Heart right ventricle (tissue), 16 donors: Measurements from ENCODE around the gene NELFB. TPM values are rescaled to one million over a fixed set of nuclear protein-coding genes. Genes with fewer than 3 reads are reported as not detected.

ENCODE experiments used
- ATAC-seq, 8 donors: fragments of 200-7000 bp; cut with Tn5 transposase; one replicate each; pipeline ENCODE4 v1.9.1; 2020; ENCODE audit warnings: mild to moderate bottlenecking in 8 of 8, moderate library complexity in 8 of 8, moderate number of reproducible peaks in 1 of 8
- DNase-seq, 2 donors: peaks; one replicate each; pipeline ENCODE4 v3.0.0-alpha.2; 2020
- H3K27ac ChIP-seq, 10 donors: fragments of 200-600 bp; sonication (generic) in 2 of 10; one replicate each; pipeline versions ENCODE4 v1.5.0 to v1.8.0; 2020 to 2022; ENCODE audit warnings: mild to moderate bottlenecking in 3 of 10
- H3K27me3 ChIP-seq, 7 donors: fragments of 200-600 bp; one replicate each; pipeline ENCODE4 v1.8.0; 2021 to 2022; ENCODE audit warnings: mild to moderate bottlenecking in 2 of 7
- H3K36me3 ChIP-seq, 9 donors: fragments of 200-600 bp; sonication (generic) in 1 of 9; one replicate each; pipeline versions ENCODE4 v1.5.0 to v1.8.0; 2020 to 2022; ENCODE audit warnings: mild to moderate bottlenecking in 2 of 9
- H3K4me1 ChIP-seq, 9 donors: fragments of 200-600 bp; sonication (generic) in 1 of 9; one replicate each; pipeline versions ENCODE4 v1.5.0 to v1.8.0; 2020 to 2022; ENCODE audit warnings: mild to moderate bottlenecking in 4 of 9
- H3K4me3 ChIP-seq, 10 donors: fragments of 200-600 bp; sonication (generic) in 2 of 10; one replicate each; pipeline versions ENCODE4 v1.5.0 to v1.8.0; 2020 to 2022; ENCODE audit warnings: mild to moderate bottlenecking in 7 of 10, moderate library complexity in 2 of 10
- H3K9me3 ChIP-seq, 11 donors: fragments of 200-600 bp in 10 of 11; sonication (generic) in 2 of 11; one replicate each; pipeline versions ENCODE4 v1.5.0 to v1.8.0; 2013 to 2022; ENCODE audit warnings: mild to moderate bottlenecking in 2 of 11, control low read depth in 1 of 11, moderate library complexity in 1 of 11
- WGBS, 2 donors: extraction: QIAGEN DNeasy Blood & Tissue Kit; methylation state at CpG; one replicate each; pipeline ENCODE4 v1.1.7; 2013; ENCODE audit warnings: inconsistent platforms in 1 of 2; 5-methylcytosine and 5-hydroxymethylcytosine counted together
- intact Hi-C, 10 donors: fragments of 100-400 bp; cut with DNase I; formaldehyde crosslinking; loops; one replicate each; pipeline versions ENCODE4 v1.11.1 to v1.14.2; 2022
- polyA plus RNA-seq, 2 donors: library from polyadenylated mRNA; stranded (reverse); fragments of 200-250 nt; gene quantifications; one replicate each; pipeline ENCODE4 v1.2.3, GENCODE V29; 2013
- total RNA-seq, 10 donors: library from RNA; stranded (reverse); fragmentation: NEBNext Ultra II Directional in 3 of 10; extraction: Animal tissue kit (Norgen Biotek cat#: 25700) in 3 of 10; gene quantifications; one replicate each; pipeline versions ENCODE4 v1.2.1 to v1.2.4, GENCODE V29; 2021 to 2023
- TF ChIP-seq, protein P1 (sequence below), 9 donors: fragments of 200-600 bp; sonication (generic) in 2 of 9; IDR thresholded peaks; one replicate each; pipeline versions ENCODE4 v1.5.0 to v1.8.0; 2021 to 2022; ENCODE audit warnings: antibody characterized with exemption in 9 of 9, mild to moderate bottlenecking in 5 of 9, moderate library complexity in 1 of 9
- donor health status: Arrhythmogenic right ventricular cardiomyopathy.
- donor health status: ischemic (EF 13 %, LVEDD 7.1; RV severe dilation, severe dysfunction).
- donor health status: healthy with polysubstance abuse.
- donor health status: DM: no; HTN: yes; CAD: no.
- donor health status: DM: no; HTN: no; CAD: no.
- donor health status: ischemic (EF 25% LVEDD 6.9; RV normal size, moderate dysfunction).
- donor health status: ischemic (EF 25% LVEDD 5.7; RV mildly dilated, moderate dysfunction).
- donor health status: healthy.
- donor health status: DM: yes; HTN: yes; CAD: no.
- donor health status: Ischemic cardiomyopathy.
- donor health status: ischemic (EF 35%, LVEDD 5.7; RV mildly dilated, moderate dysfunction).
- donor health status: nonischemic (EF 11% LVEDD 7.7; RV severe dilation, severe dysfunction).
- donor health status: DM: yes; HTN: yes; CAD: no.
- donor health status: PGD.
- donor health status: ischemic (EF 29% LVEDD 5.4; RV normal size, mild dysfunction).
- donor health status: nonischemic (EF 23%, LVEDD 6.1; RV moderate dilation, normal function).

The NELFB gene
- total and polyA plus RNA-seq, 12 donors: 31.5 to 52.9 (median 39.2) TPM

GRCh38 chr9:137276473-137277328, 21.6 kb downstream of the NELFB start:
- DNase-seq (peak; percentile 89 to 94), ATAC-seq (peak; percentile 69 to 92 (median 82))
- Histone ChIP-seq H3K9me3 (no peaks in the 10 kb centered on the region), H3K4me1 (peaks cover 32 to 85% (median 66%) of the 10 kb centered on the region in 9 donors), H3K4me3 (peak overlapping the region; percentile 37 to 70 (median 60)), H3K36me3 (peaks cover 8 to 51% (median 21%) of the 10 kb centered on the region in 9 donors), H3K27ac (peak overlapping the region; percentile 91 to 100 (median 98)), H3K27me3 (no peaks in the 10 kb centered on the region)
- intact Hi-C loops: no loop called here
- TF ChIP-seq, protein P1, sequence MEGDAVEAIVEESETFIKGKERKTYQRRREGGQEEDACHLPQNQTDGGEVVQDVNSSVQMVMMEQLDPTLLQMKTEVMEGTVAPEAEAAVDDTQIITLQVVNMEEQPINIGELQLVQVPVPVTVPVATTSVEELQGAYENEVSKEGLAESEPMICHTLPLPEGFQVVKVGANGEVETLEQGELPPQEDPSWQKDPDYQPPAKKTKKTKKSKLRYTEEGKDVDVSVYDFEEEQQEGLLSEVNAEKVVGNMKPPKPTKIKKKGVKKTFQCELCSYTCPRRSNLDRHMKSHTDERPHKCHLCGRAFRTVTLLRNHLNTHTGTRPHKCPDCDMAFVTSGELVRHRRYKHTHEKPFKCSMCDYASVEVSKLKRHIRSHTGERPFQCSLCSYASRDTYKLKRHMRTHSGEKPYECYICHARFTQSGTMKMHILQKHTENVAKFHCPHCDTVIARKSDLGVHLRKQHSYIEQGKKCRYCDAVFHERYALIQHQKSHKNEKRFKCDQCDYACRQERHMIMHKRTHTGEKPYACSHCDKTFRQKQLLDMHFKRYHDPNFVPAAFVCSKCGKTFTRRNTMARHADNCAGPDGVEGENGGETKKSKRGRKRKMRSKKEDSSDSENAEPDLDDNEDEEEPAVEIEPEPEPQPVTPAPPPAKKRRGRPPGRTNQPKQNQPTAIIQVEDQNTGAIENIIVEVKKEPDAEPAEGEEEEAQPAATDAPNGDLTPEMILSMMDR (IDR thresholded peaks at IDR 0.05): no peak
- 26 to 27% methylated on average over 30 of the region's 30 CpGs for WGBS, 2 donors

DNA sequence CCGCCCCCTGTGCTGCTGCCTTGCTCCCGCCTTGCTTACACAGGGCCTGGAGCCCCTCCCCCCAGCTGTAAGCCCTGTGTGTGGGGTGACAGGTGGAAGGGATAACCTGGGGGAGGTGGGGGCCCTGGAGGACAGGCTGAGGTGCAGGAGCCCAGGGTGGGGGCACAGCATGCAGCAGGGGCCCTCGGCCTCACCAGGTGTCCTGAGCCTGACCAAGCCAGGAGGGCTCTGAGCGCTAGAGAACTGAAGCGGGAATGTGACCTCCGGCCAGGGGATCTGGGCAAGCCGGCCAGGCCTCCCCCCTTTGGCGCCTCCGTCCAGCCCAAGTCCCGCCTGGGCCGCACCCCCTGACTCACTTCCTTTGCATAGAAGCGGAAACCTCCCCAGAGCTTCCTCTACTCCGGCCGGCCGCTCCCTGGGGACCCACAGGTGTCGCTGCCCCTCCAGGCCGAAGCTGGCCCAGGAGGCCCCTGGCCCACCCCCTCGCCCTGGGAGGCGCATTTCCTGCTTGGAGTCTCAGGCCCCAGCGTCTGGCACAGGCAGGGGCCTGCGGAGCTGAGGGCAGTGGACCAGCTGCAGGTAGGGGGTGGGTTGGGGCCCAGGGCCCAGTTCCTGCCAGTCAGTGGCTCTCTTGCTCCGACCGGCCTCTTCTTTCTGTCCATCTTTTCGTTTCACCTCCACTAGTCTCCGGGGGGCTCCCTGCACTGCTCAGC, 22.4 kb downstream of the NELFB start, which contains the start of gene TOR4A:
TSS of gene TOR4A (plus strand) at position 398 of the 713 bp plus-strand sequence. CDS start 964 bp downstream, outside the sequence.
- TF ChIP-seq, protein P1 (IDR thresholded peaks at IDR 0.05): peak in 5 of 9 donors; percentile 26 to 50 (median 38)

GRCh38 chr9:137278061-137278701, 23.1 kb downstream of the NELFB start:
- 2 to 8% methylated on average over 54 of the region's 54 CpGs for WGBS, 2 donors
- H3K4me1 ChIP-seq: peaks cover 30 to 82% (median 57%) of the 10 kb centered on the region in 9 donors
- H3K27me3 ChIP-seq: no peaks in the 10 kb centered on the region

More for the DNA sequence above, 22.4 kb downstream of the NELFB start, which contains the start of gene TOR4A:
- peak; percentile 90 to 95 for DNase-seq
- H3K4me1 ChIP-seq: peaks cover 30 to 80% (median 58%) of the 10 kb centered on the region in 9 donors
- intact Hi-C loops: no loop called here
- 1 to 5% methylated on average over 25 of the region's 25 CpGs for WGBS, 2 donors
- peaks cover 3 to 51% (median 14%) of the 10 kb centered on the region in 9 donors for H3K36me3 ChIP-seq
- no peaks in the 10 kb centered on the region for H3K27me3 ChIP-seq
- peak within 1 kb of the TSS; percentile 91 to 100 (median 98) for H3K27ac ChIP-seq
- H3K9me3 ChIP-seq: no peaks in the 10 kb centered on the region
- peak; percentile 73 to 92 (median 84) for ATAC-seq
- peak within 1 kb of the TSS; percentile 37 to 70 (median 60) for H3K4me3 ChIP-seq

More at GRCh38 chr9:137278061-137278701, 23.1 kb downstream of the NELFB start:
- Histone ChIP-seq H3K27ac (peak overlapping the region; percentile 91 to 100 (median 98)), H3K4me3 (peak overlapping the region; percentile 37 to 70 (median 60)), H3K36me3 (peaks cover 0 to 51% (median 7%) of the 10 kb centered on the region in 9 donors), H3K9me3 (no peaks in the 10 kb centered on the region)
- intact Hi-C loops: no loop called here
- DNase-seq: peak; percentile 35 to 62
- ATAC-seq: peak; percentile 1 to 34 (median 10)
- TF ChIP-seq, protein P1 (IDR thresholded peaks at IDR 0.05): no peak
